GM21423 (cell line): Measurements from ENCODE around the gene TTLL10.

ENCODE experiments used
- ATAC-seq: cut with Tn5 transposase; IDR thresholded peaks from one replicate; pipeline ENCODE4 v1.9.1; 2021; ENCODE audit warnings: mild to moderate bottlenecking, moderate library complexity; ENCODE audit not compliant: unreplicated experiment

The TTLL10 gene

DNA sequence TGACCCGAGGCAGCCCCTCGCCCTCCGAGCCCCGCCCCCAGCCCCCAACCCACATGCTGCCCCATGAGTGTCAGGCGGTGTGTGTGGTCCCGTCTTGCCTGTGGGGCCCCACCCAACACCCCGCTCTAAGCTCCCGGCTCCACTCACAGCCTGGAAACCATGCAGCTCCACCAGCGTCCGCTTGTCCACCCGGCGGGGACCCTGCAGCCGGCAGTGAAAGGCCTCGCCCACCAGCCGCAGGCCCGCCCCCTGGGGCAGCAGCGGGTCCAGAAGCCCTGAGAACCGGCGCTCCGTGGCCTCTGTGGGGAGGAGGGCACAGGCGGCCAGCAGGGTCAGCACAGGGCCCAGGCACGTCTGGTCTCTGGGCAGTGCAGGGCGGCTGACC is 70.1 kb downstream of the TTLL10 start:
- ATAC-seq, result no peak

DNA sequence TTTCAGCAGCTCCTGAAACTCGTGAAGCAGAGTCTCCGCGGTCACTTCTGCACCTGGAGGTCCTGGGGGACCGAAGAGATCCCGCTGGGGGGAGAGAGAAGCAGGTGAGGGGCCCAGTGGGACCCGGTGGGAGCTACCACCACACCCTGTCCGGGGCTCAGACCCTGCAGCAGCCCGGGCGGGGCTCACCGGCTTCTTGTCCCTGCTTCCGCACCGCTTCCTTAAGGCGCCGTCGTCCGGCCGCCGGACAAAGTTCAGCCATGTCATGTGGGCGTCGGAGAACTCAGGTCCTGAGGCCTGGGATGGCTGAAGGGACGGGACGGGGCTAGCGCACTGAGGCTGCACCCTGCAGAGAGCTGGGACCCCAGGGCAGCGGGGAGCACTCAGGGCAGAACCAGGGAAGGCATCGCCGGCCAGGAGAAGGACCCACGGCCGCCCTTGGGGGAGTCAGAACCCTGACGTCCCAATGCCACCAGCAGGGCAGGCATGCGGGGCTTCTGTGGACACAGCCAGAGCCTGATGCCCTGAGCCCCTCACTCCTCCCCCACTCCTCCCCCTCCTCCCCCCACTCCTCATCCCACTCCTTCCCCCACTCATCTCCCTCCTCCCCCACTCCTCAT is 70.6 kb downstream of the TTLL10 start:
- no peak for ATAC-seq

DNA sequence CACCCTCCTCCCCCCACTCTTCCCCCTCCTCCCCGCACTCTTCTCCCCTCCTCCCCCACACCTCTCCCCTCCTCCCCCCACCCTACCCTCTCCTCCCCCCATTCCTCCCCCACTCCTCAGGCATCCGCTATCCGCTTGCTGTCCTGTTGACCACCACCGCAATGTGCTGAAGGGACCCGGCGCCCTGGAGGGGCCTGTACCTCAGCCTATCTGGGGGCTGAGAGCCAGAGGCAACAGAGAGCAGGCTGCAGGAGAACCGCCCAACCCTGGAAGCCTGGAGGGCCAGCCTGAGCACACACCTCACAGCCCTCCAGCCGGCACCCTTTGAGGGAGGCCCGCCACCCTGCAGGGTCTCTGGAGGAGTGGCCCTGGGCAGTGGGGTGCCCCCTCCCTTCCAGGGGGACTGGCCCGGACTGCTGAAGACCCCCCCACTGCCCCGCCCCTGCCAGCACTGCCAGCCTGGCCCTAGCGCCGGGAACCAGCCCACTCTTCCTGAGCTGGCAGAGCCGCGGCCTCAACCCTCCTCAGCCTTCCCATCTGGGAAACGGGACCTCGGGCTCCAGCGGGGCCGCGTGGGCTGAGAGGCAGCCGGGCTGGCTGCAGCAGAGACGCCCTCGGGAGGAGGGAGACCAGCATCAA is 71.6 kb downstream of the TTLL10 start:
- ATAC-seq, result no peak

DNA sequence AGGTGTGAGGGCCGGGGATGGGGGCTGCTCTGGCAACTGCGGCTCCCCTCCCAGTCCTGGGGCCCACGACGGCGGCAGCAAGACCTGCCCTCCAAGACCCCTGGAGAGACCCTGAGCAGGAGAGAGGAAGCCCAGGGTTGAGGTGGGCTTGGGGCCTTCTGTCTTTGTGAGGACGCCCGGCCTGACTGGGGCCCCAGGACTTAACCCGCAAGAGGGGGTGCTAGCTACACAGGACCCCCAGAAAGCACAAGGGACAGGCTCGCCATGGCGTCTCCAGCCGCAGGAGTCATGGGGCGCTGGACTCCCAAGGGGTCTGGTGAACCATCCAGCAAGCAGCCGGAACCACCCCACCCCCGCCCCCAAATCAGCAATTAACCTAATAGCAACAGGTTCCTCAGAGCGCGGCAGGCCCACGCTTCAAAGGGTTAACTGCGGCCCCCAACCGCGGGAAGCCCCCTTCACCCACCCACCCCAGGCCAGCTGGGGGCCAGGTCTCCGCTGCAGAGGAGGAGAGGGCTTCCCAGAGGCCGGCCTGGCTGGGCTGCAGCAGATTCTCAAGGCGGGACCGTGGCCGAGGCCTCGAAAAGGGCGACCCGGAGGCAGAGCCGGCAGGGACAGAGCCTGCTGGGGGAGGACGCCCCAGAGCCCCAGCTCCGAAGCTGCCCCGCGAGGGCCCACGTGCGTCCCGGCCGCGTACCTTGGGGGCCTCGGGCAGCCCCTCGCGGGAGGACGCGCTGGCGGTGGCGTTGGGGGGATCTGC is 72.3 kb downstream of the TTLL10 start:
- ATAC-seq, result no peak

DNA sequence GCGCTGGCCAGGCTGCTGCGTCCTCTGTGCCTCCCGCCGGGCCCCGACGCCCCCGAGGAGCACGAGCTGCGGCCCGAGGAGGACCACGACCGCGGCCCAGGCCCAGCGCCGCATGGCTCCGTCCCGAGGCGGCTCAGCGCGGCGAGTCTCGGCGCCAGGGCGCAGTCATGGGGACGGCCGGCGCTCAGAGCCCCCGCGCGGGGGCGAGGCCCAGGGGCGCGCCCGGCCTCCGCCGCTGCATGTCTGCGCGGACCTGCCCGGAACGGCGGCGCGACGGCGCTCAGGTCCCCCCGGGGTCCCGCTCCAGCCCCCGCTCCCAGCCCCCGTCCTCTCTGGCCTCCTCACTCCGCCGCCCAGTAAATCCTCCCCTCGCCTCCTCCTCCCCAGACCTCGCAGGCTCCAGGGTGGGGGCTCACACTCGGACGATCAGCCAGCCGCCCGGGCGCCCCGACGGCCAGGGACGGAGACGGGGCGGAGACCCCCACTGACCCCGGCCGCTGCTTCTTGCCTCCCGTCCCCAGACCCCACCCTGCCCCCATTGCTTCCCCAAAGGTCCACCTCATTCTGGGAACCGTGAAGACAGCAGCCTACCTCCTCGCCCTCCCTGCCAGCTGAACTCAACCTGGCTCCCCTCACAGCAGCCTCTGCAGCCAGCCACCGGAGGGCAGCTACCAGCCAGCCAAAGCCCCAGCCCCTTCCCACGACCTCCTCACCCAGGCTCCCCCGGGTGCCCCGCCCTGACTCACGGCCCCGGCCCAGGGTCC is 73.1 kb downstream of the TTLL10 start, which contains the start of gene C1QTNF12:
Gene C1QTNF12, minus strand, starts transcription at position 146 of the 764 bp plus-strand sequence. Its CDS starts 32 bp downstream, at position 114.
- ATAC-seq, result no peak

DNA sequence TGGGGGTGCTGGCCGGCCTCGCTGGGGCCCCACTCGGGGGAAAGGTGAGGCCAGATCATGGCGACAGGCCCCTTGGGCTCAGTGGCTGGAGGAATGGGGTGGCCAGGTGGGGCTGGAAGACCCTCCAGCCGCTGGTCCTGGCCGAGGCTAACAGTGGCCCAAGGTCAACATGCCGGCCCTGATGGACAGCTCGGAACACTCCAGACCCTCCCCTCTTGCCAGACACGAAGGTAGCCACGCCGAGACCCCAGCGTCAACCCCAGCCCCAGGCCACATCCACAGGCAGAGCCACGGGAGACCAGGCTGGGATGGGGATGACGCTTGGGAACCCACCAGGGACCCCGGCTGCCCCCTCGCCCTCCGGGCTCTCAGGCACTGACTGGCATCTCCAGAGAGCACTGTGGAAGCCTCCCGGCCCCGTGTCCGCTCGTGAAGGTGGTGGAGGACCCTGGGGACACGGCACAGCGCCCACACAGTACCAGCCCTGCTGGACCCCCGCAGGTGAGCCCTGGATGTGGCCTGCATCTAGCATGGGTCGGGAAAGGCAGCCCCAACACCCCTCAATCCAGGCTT is 73.7 kb downstream of the TTLL10 start:
- ATAC-seq, result no peak
